Measurements from ENCODE around the gene ALDH1L1.

The ALDH1L1 gene

GRCh38 chr3:126154391-126155279 lies 25.8 kb downstream of the ALDH1L1 start:
- no peak for DNase-seq

- DNase-seq: no peak
Observed at GRCh38 chr3:126153695-126154360, 26.6 kb downstream of the ALDH1L1 start.

DNA sequence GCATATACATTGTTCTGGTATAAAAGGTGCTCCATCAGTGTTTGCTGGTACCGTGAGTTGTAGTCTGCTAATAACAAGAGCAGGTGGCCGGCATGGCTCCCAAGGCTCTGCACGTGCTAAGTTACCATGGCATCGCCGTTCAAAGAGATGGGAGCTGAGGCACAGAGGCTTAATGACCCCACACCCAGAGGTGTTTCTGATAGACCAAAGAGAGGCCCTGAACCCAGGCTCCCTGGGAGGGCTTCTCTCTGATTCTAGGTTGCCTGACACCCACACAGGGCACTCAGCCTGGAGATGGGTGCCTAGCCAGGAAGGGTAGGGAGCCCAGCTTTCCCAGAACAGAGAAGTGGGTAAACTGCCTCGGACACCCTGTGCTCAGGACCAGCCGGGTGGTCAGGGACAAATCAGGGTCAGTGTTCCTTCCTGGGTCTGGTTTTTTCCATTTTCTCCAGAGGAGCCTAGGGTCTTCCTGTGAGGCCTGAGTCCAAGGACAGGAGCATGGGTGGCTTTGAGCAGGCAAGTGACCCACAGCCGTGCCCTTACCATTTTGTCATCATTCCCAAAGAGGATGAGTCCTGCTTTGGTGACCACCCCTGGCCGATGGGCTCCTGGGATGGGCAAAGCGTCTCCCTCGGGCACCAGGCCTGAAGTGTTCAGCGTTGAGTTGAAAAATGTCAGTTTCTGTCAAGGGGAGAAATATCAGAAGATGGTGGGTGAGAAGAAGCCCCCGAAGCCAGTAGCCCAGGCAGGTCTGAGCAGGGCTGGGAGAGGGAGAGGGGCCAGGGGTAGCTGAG lies 27.3 kb downstream of the ALDH1L1 start:
- no peak for DNase-seq

DNA sequence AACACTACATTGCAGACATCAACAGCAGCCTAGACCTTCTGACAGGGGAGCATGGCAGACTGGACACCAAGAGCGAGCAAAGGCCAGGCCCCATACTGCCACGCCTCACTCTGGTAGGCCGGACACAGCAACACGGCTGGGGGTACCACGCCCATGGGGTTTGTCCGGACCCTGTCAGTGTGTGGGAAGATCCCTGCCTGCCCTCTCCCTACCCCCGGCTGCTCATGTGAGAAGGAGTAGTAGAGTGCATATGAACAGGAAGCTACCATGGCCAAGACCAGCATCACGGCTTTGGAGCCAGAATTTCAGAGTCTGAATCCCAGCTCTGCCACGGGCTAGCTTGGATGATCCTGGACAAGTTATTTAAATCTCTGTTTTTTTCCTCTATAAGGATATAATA lies 27.9 kb downstream of the ALDH1L1 start:
- DNase-seq: no peak

DNA sequence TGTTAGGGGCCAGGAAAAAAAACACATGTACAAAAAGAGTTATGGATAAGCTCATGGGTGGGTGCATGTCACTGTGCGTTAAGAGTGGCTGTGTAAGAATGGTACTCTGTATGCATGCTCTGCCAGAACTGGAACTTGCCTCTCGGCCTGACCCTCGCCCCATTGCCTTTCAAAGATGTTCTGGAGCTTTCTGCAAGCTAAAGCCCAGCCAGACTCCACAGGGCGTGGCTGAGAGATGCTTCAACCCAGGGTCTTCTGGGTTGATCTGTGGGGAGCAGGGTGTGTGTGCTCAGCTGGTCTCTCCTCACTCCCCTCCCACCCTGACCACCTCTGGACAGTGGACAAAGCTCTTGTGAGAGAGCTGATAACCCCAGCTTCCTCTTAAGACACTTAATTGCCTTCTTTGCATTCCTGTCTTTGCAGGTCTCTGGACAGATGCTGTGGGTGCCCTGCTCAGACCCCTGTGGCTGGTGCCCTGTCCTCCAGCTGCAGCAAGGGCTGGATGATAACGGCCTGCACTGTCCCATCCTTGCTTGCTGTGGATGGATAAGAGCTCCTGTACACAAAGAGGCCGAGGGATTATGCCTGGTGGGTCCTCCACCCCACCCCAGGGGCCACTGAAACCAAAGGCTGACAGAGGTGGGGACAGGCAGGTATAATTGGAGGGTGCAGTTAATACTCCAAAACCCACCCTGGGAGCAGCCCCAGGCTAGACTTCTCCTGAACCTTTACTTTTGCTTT lies 28.7 kb downstream of the ALDH1L1 start:
- DNase-seq: no peak

- DNase-seq: no peak
Observed at GRCh38 chr3:126149960-126150515, 30.3 kb downstream of the ALDH1L1 start.

GRCh38 chr3:126149256-126149902 lies 31.0 kb downstream of the ALDH1L1 start:
- DNase-seq: no peak

DNA sequence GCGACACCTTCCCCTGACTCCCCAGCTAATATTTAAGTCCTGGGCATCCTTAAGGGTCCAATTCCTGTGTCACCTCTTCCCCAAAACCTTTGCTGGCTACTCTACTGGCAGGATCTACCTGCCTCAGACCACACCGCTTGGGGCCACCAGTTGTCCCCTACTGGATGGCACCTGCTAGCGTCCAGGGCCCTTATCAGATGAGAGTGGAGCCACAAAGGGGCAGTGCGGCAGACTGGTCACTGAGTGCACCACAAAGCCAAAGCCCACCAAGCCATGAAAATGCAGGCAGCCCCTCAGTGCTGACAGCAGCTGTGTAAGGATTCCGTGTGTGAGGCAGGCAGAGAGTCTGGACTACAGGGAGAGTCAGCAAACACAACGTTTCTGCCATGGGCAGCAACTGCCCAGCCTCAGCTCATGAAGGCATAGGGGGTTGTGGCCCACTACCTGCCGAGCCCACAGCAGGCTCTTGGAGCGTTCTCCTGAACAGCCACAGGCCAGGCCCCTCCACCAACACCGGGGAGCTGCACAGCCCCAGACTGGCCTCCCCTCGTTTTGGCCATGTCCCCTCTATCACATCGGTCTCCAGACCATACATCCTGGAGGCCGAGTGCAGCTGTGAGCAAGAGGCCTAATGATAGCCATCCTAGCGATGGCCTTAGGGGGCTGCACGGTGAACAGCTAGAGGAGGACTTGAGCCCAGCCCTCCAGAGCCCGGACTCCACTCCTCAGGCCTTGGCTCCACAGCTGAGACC lies 32.3 kb downstream of the ALDH1L1 start:
- DNase-seq: no peak

DNA sequence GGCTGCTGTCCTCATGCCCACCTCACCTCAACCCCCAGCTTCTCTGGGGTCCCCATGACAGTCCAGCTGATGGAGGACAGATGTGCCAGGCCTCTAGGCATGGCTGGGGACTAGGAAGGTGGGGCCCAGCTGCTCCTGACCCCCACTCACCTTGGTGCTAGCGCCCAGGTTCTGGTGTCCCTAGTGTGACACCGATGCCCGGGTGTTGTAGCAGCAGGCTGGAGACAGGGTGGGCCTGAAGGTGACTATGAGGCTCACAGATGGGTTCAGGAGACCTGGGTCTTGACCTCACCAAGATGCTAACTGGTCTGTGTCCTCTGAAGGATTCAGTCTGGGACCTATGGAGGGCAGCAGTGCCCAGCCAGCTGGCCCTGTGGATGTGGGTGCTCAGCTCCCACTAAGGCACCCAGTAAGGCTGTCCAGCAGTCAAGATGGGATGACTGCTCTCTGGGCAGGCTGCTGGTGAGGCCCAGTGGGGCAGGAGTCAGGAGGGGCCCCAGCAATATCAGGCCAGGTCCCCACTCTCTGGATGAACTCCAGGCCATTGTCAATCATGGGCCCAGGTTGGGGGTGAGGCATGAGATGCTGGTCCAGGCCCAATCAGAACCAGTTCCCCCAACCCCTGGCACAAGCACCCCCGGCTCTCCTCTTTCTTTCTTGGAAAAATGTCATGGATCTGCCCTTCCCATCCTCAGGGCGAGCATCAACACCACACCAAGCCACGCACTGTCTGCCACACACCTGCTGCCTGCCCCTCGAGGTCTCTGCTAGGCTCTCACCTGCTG lies 33.0 kb downstream of the ALDH1L1 start:
- no peak for DNase-seq

GRCh38 chr3:126146525-126147146 lies 33.8 kb downstream of the ALDH1L1 start:
- DNase-seq: no peak

DNA sequence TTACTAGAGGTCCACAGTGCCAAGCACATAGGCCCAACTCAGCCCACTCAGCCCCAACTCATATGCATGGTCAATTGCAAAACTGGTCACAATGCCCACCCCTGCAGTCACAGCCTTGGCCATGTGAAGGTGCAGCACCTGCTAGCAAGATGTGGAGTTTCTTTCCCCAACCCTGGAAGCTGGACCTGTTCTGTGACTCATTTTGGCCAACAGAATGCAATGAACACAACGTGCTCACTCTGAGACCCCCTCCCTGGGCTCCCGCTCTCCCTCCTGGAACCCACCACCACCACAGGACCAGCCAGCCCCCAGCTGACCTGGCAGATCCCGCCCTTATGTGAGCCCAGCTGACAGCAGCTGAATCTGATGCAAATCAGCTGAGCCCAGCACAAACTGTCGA lies 34.4 kb downstream of the ALDH1L1 start:
- DNase-seq: peak; percentile 8

GRCh38 chr3:126142652-126143051 lies 37.7 kb downstream of the ALDH1L1 start:
- no peak for DNase-seq

- DNase-seq: peak; percentile 6
Observed at GRCh38 chr3:126137490-126138130, 42.8 kb downstream of the ALDH1L1 start.

DNA sequence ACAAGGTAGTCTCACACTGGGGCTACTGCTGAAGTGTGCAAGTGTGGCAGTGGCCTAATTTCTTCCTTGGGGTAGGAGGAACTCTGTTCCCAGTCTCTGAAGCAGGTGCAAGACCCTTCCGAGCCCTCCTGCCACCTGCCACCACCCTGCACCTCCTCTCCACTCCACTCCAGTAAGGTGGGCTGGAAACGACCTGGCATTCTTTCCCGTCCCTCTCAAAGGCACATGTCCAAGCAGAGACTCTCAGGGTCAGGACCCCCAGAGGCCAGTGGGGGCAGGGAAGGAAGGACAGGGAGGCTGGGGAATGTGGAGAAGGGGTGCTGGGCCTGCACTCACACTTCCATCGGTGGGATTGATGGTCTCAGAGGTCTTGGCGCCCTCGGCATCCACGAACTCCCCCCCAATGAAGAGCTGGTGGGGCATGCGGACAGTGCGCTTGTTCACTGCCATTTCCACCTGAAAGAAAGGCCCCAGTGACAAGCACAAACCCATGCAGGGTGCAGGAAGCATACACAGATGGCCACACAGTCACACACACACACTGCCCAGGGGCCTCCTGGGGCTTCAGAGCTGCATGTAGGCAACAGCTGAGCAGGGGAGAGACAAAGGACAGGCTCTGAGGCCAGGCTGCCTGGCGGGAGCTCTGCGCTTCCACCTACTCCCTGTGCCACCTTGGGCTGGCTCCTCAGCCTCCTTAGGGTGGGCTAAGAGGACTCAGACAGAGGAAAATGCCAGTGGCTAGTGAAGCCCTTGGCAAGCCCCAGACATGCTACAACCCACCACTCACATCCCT lies 43.8 kb downstream of the ALDH1L1 start:
- peak; percentile 11 for DNase-seq

DNA sequence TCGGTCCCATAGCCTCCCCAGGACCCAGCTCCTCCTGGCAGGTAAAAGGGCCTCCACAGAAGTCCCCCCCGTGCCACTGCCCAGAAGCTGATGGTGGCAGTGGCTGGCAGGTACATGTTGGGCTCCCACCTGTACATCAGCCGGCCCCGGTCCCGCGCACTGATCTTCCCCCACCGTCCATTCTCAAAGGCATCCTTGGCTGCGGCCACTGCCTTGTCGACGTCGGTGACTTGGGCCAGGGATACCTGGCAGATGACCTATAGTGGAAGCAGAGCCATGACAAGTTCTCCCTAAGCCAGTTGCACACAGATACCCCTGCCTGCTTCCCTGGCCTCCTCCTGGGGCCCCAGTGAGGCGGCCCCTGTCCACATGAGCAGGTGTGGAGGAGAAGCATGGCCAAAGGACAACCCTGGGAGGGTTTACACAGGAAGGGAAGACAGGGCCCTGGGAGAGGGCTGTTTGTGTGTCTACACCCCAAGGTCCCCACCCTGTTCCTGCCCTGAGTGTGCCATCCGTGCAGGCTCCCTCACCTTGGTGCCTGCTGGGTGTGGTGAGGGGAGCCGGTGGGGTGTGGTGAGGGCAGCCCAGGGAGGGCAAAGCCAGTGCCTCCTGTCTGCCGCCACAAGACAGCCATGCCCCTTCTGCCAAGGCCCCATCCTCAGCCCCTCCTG lies 44.8 kb downstream of the ALDH1L1 start:
- DNase-seq: peak; percentile 12

DNA sequence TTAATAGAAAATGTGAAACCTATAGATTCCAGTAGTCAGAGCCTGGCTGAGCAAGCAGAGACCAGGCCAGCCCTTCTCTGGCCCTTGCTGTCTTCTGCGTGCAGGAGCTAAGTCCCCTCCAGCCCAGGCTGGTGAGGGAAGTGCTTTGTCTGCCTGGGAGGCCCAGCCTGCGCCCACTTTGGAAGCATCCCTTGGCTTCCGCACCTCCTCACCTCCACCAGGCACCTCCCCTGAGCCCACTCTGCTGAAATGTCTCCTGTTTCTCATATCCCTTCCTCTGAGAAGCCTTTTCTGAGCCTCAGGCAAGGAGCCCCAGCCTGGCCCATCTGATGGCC lies 45.3 kb downstream of the ALDH1L1 start:
- no peak for DNase-seq

- DNase-seq: peak; percentile 70
Observed at GRCh38 chr3:126134219-126134975, 46.0 kb downstream of the ALDH1L1 start.
